ENCODE data around the gene DAPK2.
"Not testable (repeated sequence)": the region's sequence is repeated elsewhere in the genome, so short reads cannot be mapped to it uniquely, and the experiment has no call there.

Gene DAPK2

DNA sequence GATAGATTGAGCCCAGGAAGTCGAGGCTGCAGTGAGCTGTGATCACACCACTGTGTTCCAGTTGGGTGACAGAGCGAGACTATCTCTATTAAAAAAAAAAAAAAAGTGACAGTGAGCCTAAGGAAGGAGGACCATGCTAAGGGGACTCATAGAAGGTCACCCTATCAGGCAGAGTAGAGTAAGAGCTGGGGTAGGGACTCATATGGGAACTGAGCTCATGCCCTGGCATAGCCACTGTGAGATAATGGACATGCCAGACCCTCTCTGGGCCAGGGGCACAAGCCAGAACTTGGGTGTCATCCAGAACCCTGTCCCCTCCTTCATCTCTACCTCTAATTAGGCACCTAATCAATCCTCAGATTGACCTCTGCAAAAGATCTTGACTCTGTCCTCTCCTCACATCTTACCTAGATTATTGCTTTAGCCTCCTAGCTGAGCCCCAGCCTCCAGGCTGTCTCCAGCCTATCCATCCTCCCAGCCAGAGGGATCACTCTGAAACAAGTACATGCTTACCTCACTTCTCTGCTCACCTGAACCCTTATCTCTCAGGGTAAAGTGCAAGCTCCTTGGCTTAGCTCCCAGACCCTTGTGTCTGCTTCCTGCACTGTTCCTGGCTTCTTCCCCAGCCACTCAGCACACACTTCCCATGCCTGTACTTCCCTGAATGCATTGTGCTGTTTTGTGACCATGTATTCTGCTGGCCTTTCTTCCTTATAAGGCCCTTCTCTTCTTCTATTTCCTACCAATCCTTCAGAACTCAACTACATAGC is 76.4 kb downstream of the DAPK2 start:
- in situ Hi-C loops (cut with MboI; ENCODE audit: low pct_unique_long_range_greater_than_20kb, low sequenced_read_pairs, unreplicated experiment): no loop called here

DNA sequence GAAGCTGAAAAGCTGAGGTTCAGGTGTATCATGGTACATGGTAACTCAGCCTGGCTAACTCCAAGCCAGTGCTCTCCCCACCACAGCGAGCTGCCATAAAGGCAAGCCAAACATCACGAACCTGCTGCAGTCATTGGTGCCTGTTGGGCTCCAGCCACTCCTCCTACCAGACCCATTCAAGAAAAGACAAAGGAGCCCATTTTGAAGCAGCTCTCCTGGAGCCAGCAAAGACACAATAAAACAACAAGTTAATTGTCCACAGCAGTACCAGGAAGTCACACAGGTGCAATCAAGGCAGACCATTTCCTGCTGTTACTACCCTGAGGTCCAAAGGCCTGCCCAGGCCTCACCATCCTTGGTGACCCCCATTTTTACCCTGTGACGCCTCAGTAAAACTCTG is 77.6 kb downstream of the DAPK2 start:
- TF ChIP-seq, protein P1, sequence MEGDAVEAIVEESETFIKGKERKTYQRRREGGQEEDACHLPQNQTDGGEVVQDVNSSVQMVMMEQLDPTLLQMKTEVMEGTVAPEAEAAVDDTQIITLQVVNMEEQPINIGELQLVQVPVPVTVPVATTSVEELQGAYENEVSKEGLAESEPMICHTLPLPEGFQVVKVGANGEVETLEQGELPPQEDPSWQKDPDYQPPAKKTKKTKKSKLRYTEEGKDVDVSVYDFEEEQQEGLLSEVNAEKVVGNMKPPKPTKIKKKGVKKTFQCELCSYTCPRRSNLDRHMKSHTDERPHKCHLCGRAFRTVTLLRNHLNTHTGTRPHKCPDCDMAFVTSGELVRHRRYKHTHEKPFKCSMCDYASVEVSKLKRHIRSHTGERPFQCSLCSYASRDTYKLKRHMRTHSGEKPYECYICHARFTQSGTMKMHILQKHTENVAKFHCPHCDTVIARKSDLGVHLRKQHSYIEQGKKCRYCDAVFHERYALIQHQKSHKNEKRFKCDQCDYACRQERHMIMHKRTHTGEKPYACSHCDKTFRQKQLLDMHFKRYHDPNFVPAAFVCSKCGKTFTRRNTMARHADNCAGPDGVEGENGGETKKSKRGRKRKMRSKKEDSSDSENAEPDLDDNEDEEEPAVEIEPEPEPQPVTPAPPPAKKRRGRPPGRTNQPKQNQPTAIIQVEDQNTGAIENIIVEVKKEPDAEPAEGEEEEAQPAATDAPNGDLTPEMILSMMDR (IDR thresholded peaks at IDR 0.05; ENCODE audit: extremely low read depth, insufficient read depth, missing control alignments): no peak
- in situ Hi-C loops (cut with MboI; ENCODE audit: low pct_unique_long_range_greater_than_20kb, low sequenced_read_pairs, unreplicated experiment): no loop called here
- DNase-seq (ENCODE audit: low spot score): no peak

More for the DNA sequence above, 76.4 kb downstream of the DAPK2 start:
- TF ChIP-seq, protein P1 (IDR thresholded peaks at IDR 0.05; ENCODE audit: extremely low read depth, insufficient read depth, missing control alignments): no peak
- DNase-seq (ENCODE audit: low spot score): no peak

DNA sequence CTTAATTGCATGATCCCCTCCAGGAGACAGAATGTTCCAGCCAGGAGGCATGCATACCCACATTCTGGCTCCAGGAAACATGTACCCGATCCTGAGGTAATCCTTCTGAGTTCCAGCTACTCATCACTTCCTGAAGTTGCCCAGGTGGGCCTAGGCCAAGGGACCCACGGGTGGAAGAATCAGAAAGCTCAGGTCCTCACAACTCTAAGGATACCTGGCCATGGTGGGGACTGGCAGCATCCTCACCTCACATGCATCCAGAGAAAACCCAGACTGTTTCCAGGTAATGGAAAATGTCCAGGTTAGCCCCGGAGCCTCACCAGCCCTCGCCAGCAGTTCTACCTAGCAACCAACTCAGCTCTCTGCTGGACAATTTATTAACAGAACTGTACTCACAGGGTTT is 78.2 kb downstream of the DAPK2 start:
- TF ChIP-seq, protein P1 (IDR thresholded peaks at IDR 0.05; ENCODE audit: extremely low read depth, insufficient read depth, missing control alignments): no peak
- in situ Hi-C loops (cut with MboI; ENCODE audit: low pct_unique_long_range_greater_than_20kb, low sequenced_read_pairs, unreplicated experiment): no loop called here
- no peak for DNase-seq (ENCODE audit: low spot score)

DNA sequence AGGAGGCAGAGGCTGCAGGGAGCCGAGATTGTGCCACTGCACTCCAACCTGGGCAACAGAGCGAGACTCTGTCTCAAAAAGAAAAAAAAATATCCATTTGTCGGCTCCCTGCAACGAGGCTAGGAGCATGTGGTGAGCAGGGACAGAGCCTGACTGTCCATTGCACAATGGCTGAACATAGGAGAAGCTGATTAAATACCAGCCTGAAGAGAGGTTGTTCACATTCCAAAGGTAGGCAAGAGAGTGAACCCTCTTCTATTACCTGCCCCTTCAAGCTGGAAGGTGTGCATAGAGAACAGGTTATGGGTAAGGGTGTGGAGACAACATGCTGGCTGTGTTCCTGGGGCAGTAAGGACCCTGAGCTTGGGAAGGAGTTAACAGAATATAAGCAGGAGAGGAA is 78.7 kb downstream of the DAPK2 start:
- in situ Hi-C loops (cut with MboI; ENCODE audit: low pct_unique_long_range_greater_than_20kb, low sequenced_read_pairs, unreplicated experiment): no loop called here
- TF ChIP-seq, protein P1 (IDR thresholded peaks at IDR 0.05; ENCODE audit: extremely low read depth, insufficient read depth, missing control alignments): no peak
- no peak for DNase-seq (ENCODE audit: low spot score)

DNA sequence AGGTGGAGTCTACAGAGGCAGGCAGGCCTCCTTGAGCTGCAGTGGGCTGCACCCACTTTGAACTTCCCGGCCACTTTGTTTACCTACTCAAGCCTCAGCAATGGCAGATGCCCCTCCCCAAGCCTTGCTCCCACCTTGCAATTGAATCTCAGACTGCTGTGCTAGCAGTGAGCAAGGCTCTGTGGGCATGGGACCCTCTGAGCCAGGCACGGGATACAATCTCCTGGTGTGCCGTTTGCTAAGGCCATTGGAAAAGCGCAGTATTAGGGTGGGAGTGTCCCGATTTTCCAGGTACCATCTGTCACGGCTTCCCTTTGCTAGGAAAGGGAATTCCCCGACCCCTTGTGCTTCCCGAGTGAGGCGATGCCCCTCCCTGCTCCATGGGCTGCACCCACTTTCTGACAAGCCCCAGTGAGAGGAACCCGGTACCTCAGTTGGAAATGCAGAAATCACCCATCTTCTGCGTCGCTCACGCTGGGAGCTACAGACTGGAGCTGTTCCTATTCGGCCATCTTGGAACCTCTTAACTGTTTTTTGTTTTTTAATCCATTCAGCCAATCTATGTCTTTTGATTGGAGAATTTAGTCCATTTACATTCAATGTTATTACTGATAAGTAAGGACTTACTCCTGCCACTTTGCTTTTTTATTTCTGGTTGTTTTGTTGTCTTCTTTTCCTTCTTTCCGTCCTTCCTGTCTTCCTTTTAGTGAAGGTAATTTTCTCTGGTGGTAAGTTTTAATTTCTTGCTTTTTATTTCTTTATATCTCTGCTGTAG is 83.2 kb downstream of the DAPK2 start:
- not testable (repeated sequence) for DNase-seq (ENCODE audit: low spot score)

DNA sequence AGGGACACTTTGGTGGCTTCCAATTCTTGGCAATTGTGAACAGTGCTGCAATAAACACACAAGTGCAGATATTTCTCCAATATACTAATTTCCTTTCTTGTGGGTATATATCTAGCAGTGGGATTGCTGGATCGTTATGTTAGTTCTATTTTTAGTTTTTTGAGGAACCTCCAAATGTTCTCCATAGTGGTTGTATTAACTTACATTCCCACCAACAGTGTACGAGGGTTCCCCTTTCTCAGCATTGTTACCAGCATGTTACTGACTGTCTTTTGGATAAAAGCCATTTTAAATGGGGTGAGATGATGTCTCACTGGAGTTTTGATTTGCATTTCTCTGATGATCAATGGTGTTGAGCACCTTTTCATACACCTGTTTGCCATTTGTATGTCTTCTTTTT is 92.8 kb downstream of the DAPK2 start:
- in situ Hi-C loops (cut with MboI; ENCODE audit: low pct_unique_long_range_greater_than_20kb, low sequenced_read_pairs, unreplicated experiment): no loop called here

More for the DNA sequence above, 83.2 kb downstream of the DAPK2 start:
- in situ Hi-C loops (cut with MboI; ENCODE audit: low pct_unique_long_range_greater_than_20kb, low sequenced_read_pairs, unreplicated experiment): not testable (repeated sequence)

More for the DNA sequence above, 92.8 kb downstream of the DAPK2 start:
- TF ChIP-seq, protein P1 (IDR thresholded peaks at IDR 0.05; ENCODE audit: extremely low read depth, insufficient read depth, missing control alignments): no peak
- DNase-seq (ENCODE audit: low spot score): no peak

Measured in GM13977 (cell line).